ENCODE data around the gene AATF. TPM values are rescaled to one million over a fixed set of nuclear protein-coding genes. Genes with fewer than 3 reads are reported as not detected.
A peak's percentile ranks its signal among the peaks of the same experiment; 100 is the strongest.

Gene AATF
- total RNA-seq, 1 donor from 2014 or later = 22.5 TPM

DNA sequence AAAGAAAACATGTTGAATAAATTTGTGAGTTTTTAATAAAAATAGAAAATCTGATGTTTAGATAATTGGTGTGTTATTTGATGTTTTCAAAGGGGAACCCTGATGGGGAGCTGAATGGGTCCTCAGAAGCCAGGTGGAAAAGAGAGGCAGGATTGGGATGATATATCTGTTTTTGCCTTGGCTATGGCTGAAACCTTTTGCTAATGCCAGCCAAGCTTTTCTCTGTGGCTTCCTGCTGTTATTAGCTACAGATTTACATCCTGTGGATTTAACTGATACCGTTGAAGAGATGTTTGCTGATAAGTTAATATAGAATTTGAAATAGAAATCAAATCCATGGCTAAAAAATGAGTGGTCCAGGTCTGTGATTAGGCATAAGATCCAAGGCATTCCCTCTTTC, 4.2 kb upstream of the AATF start:
- H3K27me3 Mint-ChIP-seq (ENCODE audit: unreplicated experiment) = peaks cover 45% of the 10 kb centered on the region
- H3K4me1 Mint-ChIP-seq (ENCODE audit: low read depth, unreplicated experiment) = peaks cover 3% of the 10 kb centered on the region
- H3K4me3 Mint-ChIP-seq (ENCODE audit: unreplicated experiment) = no peak overlapping the region
- no peak for TF ChIP-seq CTCF (IDR thresholded peaks at IDR 0.05; ENCODE audit: partially characterized antibody, unreplicated experiment)
- no peak for DNase-seq
- no peaks in the 10 kb centered on the region for H3K36me3 Mint-ChIP-seq (ENCODE audit: unreplicated experiment)
- no peak overlapping the region for H3K27ac Mint-ChIP-seq (ENCODE audit: unreplicated experiment)
- H3K9me3 Mint-ChIP-seq (ENCODE audit: unreplicated experiment) = peaks cover 17% of the 10 kb centered on the region

DNA sequence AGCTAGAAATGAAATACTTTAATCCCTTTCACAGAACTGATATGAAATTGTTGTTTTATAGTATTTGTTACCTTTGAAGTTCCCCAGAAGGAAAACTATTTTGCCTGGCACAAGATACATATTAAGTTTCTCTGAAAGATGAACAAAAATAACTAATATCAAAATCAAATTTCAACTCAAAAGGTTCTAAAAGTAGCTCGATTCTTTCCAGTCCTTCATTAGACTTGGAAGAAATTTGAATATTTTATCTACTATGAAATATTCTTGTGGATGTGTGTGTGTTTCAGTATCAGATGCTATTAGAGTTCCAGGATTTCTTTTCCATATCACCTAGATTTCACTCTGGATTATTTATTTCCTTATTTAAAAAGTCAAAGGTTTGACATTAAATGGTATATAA, 3.6 kb upstream of the AATF start:
- Mint-ChIP-seq H3K4me3 (ENCODE audit: unreplicated experiment) (no peak overlapping the region), H3K27ac (ENCODE audit: unreplicated experiment) (no peak overlapping the region), H3K36me3 (ENCODE audit: unreplicated experiment) (no peaks in the 10 kb centered on the region), H3K9me3 (ENCODE audit: unreplicated experiment) (peaks cover 15% of the 10 kb centered on the region), H3K27me3 (ENCODE audit: unreplicated experiment) (peaks cover 43% of the 10 kb centered on the region), H3K4me1 (ENCODE audit: low read depth, unreplicated experiment) (peaks cover 6% of the 10 kb centered on the region)
- TF ChIP-seq CTCF (IDR thresholded peaks at IDR 0.05; ENCODE audit: partially characterized antibody, unreplicated experiment) = no peak
- no peak for DNase-seq

GRCh38 chr17:36945959-36946725, 2.6 kb upstream of the AATF start:
- Mint-ChIP-seq H3K9me3 (ENCODE audit: unreplicated experiment) (peaks cover 13% of the 10 kb centered on the region), H3K36me3 (ENCODE audit: unreplicated experiment) (no peaks in the 10 kb centered on the region), H3K4me3 (ENCODE audit: unreplicated experiment) (no peak overlapping the region), H3K27me3 (ENCODE audit: unreplicated experiment) (peaks cover 33% of the 10 kb centered on the region), H3K4me1 (ENCODE audit: low read depth, unreplicated experiment) (peaks cover 6% of the 10 kb centered on the region), H3K27ac (ENCODE audit: unreplicated experiment) (no peak overlapping the region)
- DNase-seq = peak; percentile 25
- TF ChIP-seq CTCF (IDR thresholded peaks at IDR 0.05; ENCODE audit: partially characterized antibody, unreplicated experiment) = no peak

GRCh38 chr17:36946726-36947091, 2.0 kb upstream of the AATF start:
- DNase-seq = no peak
- TF ChIP-seq CTCF (IDR thresholded peaks at IDR 0.05; ENCODE audit: partially characterized antibody, unreplicated experiment) = no peak
- H3K4me1 Mint-ChIP-seq (ENCODE audit: low read depth, unreplicated experiment) = peaks cover 6% of the 10 kb centered on the region
- H3K27me3 Mint-ChIP-seq (ENCODE audit: unreplicated experiment) = peaks cover 27% of the 10 kb centered on the region
- peak overlapping the region; percentile 11 for H3K4me3 Mint-ChIP-seq (ENCODE audit: unreplicated experiment)
- peaks cover 8% of the 10 kb centered on the region for H3K9me3 Mint-ChIP-seq (ENCODE audit: unreplicated experiment)
- no peaks in the 10 kb centered on the region for H3K36me3 Mint-ChIP-seq (ENCODE audit: unreplicated experiment)
- H3K27ac Mint-ChIP-seq (ENCODE audit: unreplicated experiment) = no peak overlapping the region

DNA sequence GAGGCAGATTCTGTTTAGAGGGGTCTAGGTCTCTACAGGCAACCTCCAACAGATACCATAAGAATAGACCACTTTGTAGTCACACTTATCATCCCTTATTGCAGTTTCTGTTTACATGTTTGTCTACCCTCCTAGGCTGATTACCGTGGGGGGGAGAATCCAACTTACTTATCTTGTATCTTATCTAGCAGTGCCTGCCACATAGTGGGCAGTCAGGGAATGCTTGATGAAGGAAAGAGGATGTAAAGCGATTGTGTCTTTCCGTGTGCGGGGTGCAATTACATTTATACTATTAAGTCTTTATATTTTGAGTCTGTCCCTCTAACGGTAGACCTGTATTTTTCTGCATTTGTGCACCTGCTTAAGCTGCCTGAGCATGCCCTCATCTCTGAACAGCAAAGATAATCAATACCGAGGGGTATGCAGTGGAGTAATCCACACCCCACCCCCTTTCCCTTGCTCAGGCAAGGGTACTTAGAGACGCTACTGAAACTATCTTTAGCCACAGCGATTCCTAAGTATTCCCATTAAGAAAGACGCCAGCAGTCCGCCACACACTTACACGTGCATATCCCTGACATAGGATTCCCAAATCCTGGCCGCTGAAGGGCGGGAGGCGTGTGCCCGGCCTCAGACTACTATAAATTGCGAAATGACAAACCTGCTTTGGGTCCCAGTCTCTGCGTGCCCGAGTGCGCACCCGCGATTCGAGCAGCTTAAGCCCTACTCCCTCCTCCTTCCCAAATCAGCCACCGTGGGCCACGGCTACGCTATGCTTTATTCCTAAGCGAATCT, 635 bp upstream of the AATF start:
- H3K9me3 Mint-ChIP-seq (ENCODE audit: unreplicated experiment) = peaks cover 8% of the 10 kb centered on the region
- H3K27me3 Mint-ChIP-seq (ENCODE audit: unreplicated experiment) = peaks cover 26% of the 10 kb centered on the region
- no peak for DNase-seq
- H3K36me3 Mint-ChIP-seq (ENCODE audit: unreplicated experiment) = no peaks in the 10 kb centered on the region
- peaks cover 6% of the 10 kb centered on the region for H3K4me1 Mint-ChIP-seq (ENCODE audit: low read depth, unreplicated experiment)
- peak overlapping the region; percentile 44 for H3K27ac Mint-ChIP-seq (ENCODE audit: unreplicated experiment)
- no peak for TF ChIP-seq CTCF (IDR thresholded peaks at IDR 0.05; ENCODE audit: partially characterized antibody, unreplicated experiment)
- H3K4me3 Mint-ChIP-seq (ENCODE audit: unreplicated experiment) = peak overlapping the region; percentile 92
